Caco-2 (cell line): ENCODE results near the gene IL1RAPL1. TPM values are rescaled to one million over a fixed set of nuclear protein-coding genes. Genes with fewer than 3 reads are reported as not detected.

Source experiments
- BruUV-seq: library from RNA; stranded (reverse); fragments of 400-500 nt; replicated peaks from 2 replicates; lab custom pipeline; 2021; lab: Mats Ljungman, UMichigan
- CTCF ChIA-PET: fragments of 300-600 bp; sonication (Branson Sonifier 250); formaldehyde crosslinking; loops from one replicate; lab custom pipeline; 2022; ENCODE audit warnings: antibody characterized with exemption; lab: Charles Lee
- POLR2A ChIA-PET: fragments of 300-600 bp; sonication (Branson Sonifier 250); formaldehyde crosslinking; loops from one replicate; lab custom pipeline; 2022; ENCODE audit warnings: antibody characterized with exemption; lab: Charles Lee
- DNase-seq, 2 experiments: peaks; one replicate each; pipeline versions ENCODE4 v3.0.0 to v3.0.0-alpha.2; 2020 to 2022
- H3K27me3 ChIP-seq: replicated peaks from 2 replicates; pipeline ENCODE4 v1.6.0; 2011; ENCODE audit warnings: low read length; ENCODE audit not compliant: control insufficient read depth, insufficient read depth
- H3K36me3 ChIP-seq: 2 replicates; pipeline ENCODE4 v1.5.1; 2011; ENCODE audit warnings: low read length; ENCODE audit not compliant: control insufficient read depth, insufficient read depth
- H3K4me1 ChIP-seq: fragments of 250-450 bp; sonication (Bioruptor Pico); 2 replicates; pipeline ENCODE4 v1.5.1; 2020; ENCODE audit warnings: mild to moderate bottlenecking
- H3K4me3 ChIP-seq: 2 replicates; pipeline ENCODE4 v1.5.1; 2011; ENCODE audit warnings: low read depth, mild to moderate bottlenecking, control low read depth, low read length
- H3K9me3 ChIP-seq: fragments of 250-450 bp; sonication (Bioruptor Pico); 2 replicates; pipeline ENCODE4 v1.5.1; 2020; ENCODE audit warnings: mild to moderate bottlenecking, moderate library complexity
- H3K27ac Mint-ChIP-seq: one replicate; pipeline ENCODE4 v1.8.0; 2022; ENCODE audit warnings: mixed read lengths; ENCODE audit not compliant: unreplicated experiment
- H3K27me3 Mint-ChIP-seq: one replicate; pipeline ENCODE4 v1.8.0; 2022; ENCODE audit warnings: mixed read lengths; ENCODE audit not compliant: insufficient read depth, unreplicated experiment
- H3K36me3 Mint-ChIP-seq: one replicate; pipeline ENCODE4 v1.8.0; 2022; ENCODE audit warnings: mild to moderate bottlenecking, mixed read lengths; ENCODE audit not compliant: insufficient read depth, unreplicated experiment
- H3K4me1 Mint-ChIP-seq: one replicate; pipeline ENCODE4 v1.8.0; 2022; ENCODE audit warnings: low read depth, mixed read lengths; ENCODE audit not compliant: unreplicated experiment
- H3K4me3 Mint-ChIP-seq: one replicate; pipeline ENCODE4 v1.8.0; 2022; ENCODE audit warnings: mild to moderate bottlenecking, moderate library complexity, mixed read lengths; ENCODE audit not compliant: unreplicated experiment
- H3K9me3 Mint-ChIP-seq: one replicate; pipeline ENCODE4 v1.8.0; 2022; ENCODE audit warnings: mixed read lengths; ENCODE audit not compliant: unreplicated experiment
- intact Hi-C: fragments of 100-400 bp; cut with micrococcal nuclease; formaldehyde crosslinking; loops from one replicate; pipeline ENCODE4 v1.10.0; 2022; ENCODE audit not compliant: unreplicated experiment
- total RNA-seq: library from RNA; stranded (reverse); gene quantifications from 2 replicates; pipeline ENCODE4 v1.2.3, GENCODE V29; 2022
- TF ChIP-seq, protein P1 (sequence below), 2 experiments: fragments of 200-600 bp in 1 of 2; IDR thresholded peaks; 1 replicate in 1 of 2; 2 replicates in 1 of 2; pipeline versions ENCODE4 v1.5.1 to v1.8.0; 2011 to 2022; ENCODE audit warnings: antibody characterized with exemption in 1 of 2, control low read depth in 1 of 2, inconsistent platforms in 1 of 2, low read depth in 1 of 2, low read length in 1 of 2, mild to moderate bottlenecking in 1 of 2, moderate library complexity in 1 of 2; ENCODE audit not compliant: insufficient read depth in 1 of 2, severe bottlenecking in 1 of 2, unreplicated experiment in 1 of 2

Gene IL1RAPL1
- total RNA-seq, 1 experiment from 2014 or later: not detected

DNA sequence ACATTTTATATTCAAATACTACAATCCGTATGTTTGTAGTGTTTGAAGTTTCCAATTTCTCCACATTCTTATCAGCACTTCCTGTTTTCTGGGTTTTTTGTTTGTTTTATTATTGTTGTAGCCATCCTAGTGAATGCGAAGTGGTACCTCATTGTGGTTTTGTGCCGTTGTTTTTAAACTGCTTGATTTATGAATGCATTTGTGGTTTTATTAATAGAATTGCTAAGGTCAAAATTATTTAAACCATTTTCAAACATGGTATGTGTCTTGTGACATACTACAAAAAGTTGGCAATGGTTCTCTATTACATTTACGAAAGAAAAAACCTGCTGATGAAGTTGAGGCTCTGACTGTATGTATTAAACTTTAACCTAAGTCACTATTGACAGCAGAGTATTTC is 848.1 kb downstream of the IL1RAPL1 start:
- BruUV-seq: no TSS peak
- DNase-seq: no peak

GRCh38 chrX:29447867-29448266 is 860.6 kb downstream of the IL1RAPL1 start:
- H3K36me3 Mint-ChIP-seq: no peaks in the 10 kb centered on the region
- no peak overlapping the region for H3K4me3 Mint-ChIP-seq

More for the DNA sequence above, 848.1 kb downstream of the IL1RAPL1 start:
- CTCF ChIA-PET: no interaction called here
- intact Hi-C loops: no loop called here
- Histone ChIP-seq H3K27me3 (no peaks in the 10 kb centered on the region), H3K36me3 (no peaks in the 10 kb centered on the region), H3K4me1 (no peaks in the 10 kb centered on the region), H3K4me3 (no peak overlapping the region), H3K9me3 (no peaks in the 10 kb centered on the region)
- Mint-ChIP-seq H3K9me3 (no peaks in the 10 kb centered on the region), H3K27me3 (no peaks in the 10 kb centered on the region), H3K27ac (no peak overlapping the region), H3K4me3 (no peak overlapping the region), H3K36me3 (no peaks in the 10 kb centered on the region), H3K4me1 (peaks cover 10% of the 10 kb centered on the region)
- TF ChIP-seq, protein P1, sequence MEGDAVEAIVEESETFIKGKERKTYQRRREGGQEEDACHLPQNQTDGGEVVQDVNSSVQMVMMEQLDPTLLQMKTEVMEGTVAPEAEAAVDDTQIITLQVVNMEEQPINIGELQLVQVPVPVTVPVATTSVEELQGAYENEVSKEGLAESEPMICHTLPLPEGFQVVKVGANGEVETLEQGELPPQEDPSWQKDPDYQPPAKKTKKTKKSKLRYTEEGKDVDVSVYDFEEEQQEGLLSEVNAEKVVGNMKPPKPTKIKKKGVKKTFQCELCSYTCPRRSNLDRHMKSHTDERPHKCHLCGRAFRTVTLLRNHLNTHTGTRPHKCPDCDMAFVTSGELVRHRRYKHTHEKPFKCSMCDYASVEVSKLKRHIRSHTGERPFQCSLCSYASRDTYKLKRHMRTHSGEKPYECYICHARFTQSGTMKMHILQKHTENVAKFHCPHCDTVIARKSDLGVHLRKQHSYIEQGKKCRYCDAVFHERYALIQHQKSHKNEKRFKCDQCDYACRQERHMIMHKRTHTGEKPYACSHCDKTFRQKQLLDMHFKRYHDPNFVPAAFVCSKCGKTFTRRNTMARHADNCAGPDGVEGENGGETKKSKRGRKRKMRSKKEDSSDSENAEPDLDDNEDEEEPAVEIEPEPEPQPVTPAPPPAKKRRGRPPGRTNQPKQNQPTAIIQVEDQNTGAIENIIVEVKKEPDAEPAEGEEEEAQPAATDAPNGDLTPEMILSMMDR (IDR thresholded peaks at IDR 0.05; ENCODE audit: insufficient read depth in 1 of 2, low read depth in 1 of 2, low read length in 1 of 2, severe bottlenecking in 1 of 2, unreplicated experiment in 1 of 2): no peak
- POLR2A ChIA-PET: no interaction called here

DNA sequence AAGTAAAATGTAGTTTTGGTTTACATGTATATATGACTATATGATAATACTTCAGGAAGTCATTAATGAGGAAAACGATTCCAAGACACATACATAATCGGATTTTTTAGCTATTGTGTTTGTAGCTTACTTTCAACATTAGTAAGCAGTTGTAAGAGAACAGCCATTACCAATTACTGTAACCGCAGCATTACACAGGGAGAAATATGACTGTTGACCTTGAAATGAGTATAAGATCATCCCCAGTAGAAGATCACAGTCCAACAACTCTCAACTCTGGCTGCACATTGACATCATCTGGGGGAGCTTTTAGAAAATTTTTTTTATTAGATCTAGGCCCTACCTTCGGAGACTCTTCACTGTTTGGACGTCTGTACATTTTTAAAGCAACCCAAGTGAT is 866.1 kb downstream of the IL1RAPL1 start:
- BruUV-seq: no TSS peak
- TF ChIP-seq, protein P1 (IDR thresholded peaks at IDR 0.05; ENCODE audit: insufficient read depth in 1 of 2, low read depth in 1 of 2, low read length in 1 of 2, severe bottlenecking in 1 of 2, unreplicated experiment in 1 of 2): no peak
- no peak overlapping the region for H3K27ac Mint-ChIP-seq
- Histone ChIP-seq H3K27me3 (no peaks in the 10 kb centered on the region), H3K4me1 (no peaks in the 10 kb centered on the region), H3K36me3 (no peaks in the 10 kb centered on the region), H3K4me3 (no peak overlapping the region), H3K9me3 (no peaks in the 10 kb centered on the region)
- intact Hi-C loops: no loop called here
- DNase-seq: no peak
- H3K27me3 Mint-ChIP-seq: no peaks in the 10 kb centered on the region
- ChIA-PET CTCF (no interaction called here), POLR2A (no interaction called here)
- no peaks in the 10 kb centered on the region for H3K9me3 Mint-ChIP-seq
- H3K4me3 Mint-ChIP-seq: no peak overlapping the region
- no peaks in the 10 kb centered on the region for H3K4me1 Mint-ChIP-seq
- H3K36me3 Mint-ChIP-seq: no peaks in the 10 kb centered on the region

More at GRCh38 chrX:29447867-29448266, 860.6 kb downstream of the IL1RAPL1 start:
- intact Hi-C loops: no loop called here
- H3K27me3 ChIP-seq: no peaks in the 10 kb centered on the region
- H3K36me3 ChIP-seq: no peaks in the 10 kb centered on the region
- no peak for DNase-seq
- no peak overlapping the region for H3K4me3 ChIP-seq
- CTCF ChIA-PET: no interaction called here
- BruUV-seq: no TSS peak
- Mint-ChIP-seq H3K27ac (no peak overlapping the region), H3K9me3 (no peaks in the 10 kb centered on the region), H3K4me1 (no peaks in the 10 kb centered on the region), H3K27me3 (no peaks in the 10 kb centered on the region)
- POLR2A ChIA-PET: no interaction called here
- no peaks in the 10 kb centered on the region for H3K9me3 ChIP-seq
- TF ChIP-seq, protein P1 (IDR thresholded peaks at IDR 0.05; ENCODE audit: insufficient read depth in 1 of 2, low read depth in 1 of 2, low read length in 1 of 2, severe bottlenecking in 1 of 2, unreplicated experiment in 1 of 2): no peak
- H3K4me1 ChIP-seq: no peaks in the 10 kb centered on the region
